OCI-LY7 (cell line): ENCODE results near the gene FGD4. TPM values are rescaled to one million over a fixed set of nuclear protein-coding genes. Genes with fewer than 3 reads are reported as not detected.
"Not testable (repeated sequence)": the region's sequence is repeated elsewhere in the genome, so short reads cannot be mapped to it uniquely, and the experiment has no call there.

Experiments
- BruUV-seq: library from RNA; stranded (reverse); fragments of 400-500 nt; replicated peaks from 2 replicates; lab custom pipeline; 2021; lab: Mats Ljungman, UMichigan
- CTCF ChIA-PET: fragments of 300-600 bp; sonication (Branson Sonifier 250); formaldehyde crosslinking; loops from one replicate; lab custom pipeline; 2022; ENCODE audit warnings: antibody characterized with exemption; ENCODE audit not compliant: unreplicated experiment; lab: Charles Lee
- POLR2A ChIA-PET: fragments of 300-600 bp; sonication (Branson Sonifier 250); formaldehyde crosslinking; loops from one replicate; lab custom pipeline; 2022; ENCODE audit warnings: antibody characterized with exemption; lab: Charles Lee
- DNase-seq: peaks from one replicate; pipeline ENCODE4 v3.0.0-alpha.2; 2015; ENCODE audit warnings: low spot score
- H2AFZ ChIP-seq: fragments of 200-600 bp; sonication (generic), shearing (Covaris generic); 2 replicates; pipeline ENCODE4 v1.6.1; 2014; ENCODE audit warnings: mild to moderate bottlenecking, antibody characterized with exemption, low read length, moderate library complexity
- H3K27ac ChIP-seq: fragments of 200-600 bp; sonication (generic); 2 replicates; pipeline ENCODE4 v1.5.1; 2014; ENCODE audit warnings: mixed run types, low read depth, mild to moderate bottlenecking, moderate library complexity, low read length, inconsistent platforms; ENCODE audit not compliant: poor library complexity, severe bottlenecking
- H3K36me3 ChIP-seq: fragments of 200-600 bp; sonication (generic); 2 replicates; pipeline ENCODE4 v1.6.1; 2014; ENCODE audit warnings: mild to moderate bottlenecking, antibody characterized with exemption, low read length, moderate library complexity, mixed read lengths; ENCODE audit not compliant: insufficient read depth
- H3K4me1 ChIP-seq: fragments of 200-600 bp; sonication (generic); 2 replicates; pipeline ENCODE4 v1.5.1; 2014; ENCODE audit warnings: mild to moderate bottlenecking, low read length; ENCODE audit not compliant: insufficient read depth, poor library complexity, severe bottlenecking
- H3K4me2 ChIP-seq: fragments of 200-600 bp; sonication (generic); 2 replicates; pipeline ENCODE4 v1.6.1; 2014; ENCODE audit warnings: mild to moderate bottlenecking, low read length
- H3K4me3 ChIP-seq: fragments of 200-600 bp; sonication (generic); 2 replicates; pipeline ENCODE4 v1.5.1; 2014; ENCODE audit warnings: mild to moderate bottlenecking, low read depth, low read length; ENCODE audit not compliant: poor library complexity, severe bottlenecking
- H3K79me2 ChIP-seq: fragments of 200-600 bp; sonication (generic); 2 replicates; pipeline ENCODE4 v1.6.1; 2016; ENCODE audit warnings: low read depth, mild to moderate bottlenecking, low read length, moderate library complexity, mixed read lengths; ENCODE audit not compliant: insufficient read depth
- H3K9me2 ChIP-seq: fragments of 200-600 bp; sonication (generic); 2 replicates; pipeline ENCODE4 v1.6.1; 2016; ENCODE audit warnings: mild to moderate bottlenecking, low read length, mixed read lengths; ENCODE audit not compliant: insufficient read depth
- H3K9me3 ChIP-seq: fragments of 200-600 bp; sonication (generic); 2 replicates; pipeline ENCODE4 v1.6.1; 2014; ENCODE audit warnings: mild to moderate bottlenecking, mixed run types, low read length, mixed read lengths
- H4K20me1 ChIP-seq: fragments of 200-600 bp; sonication (generic); 2 replicates; pipeline ENCODE4 v1.6.1; 2014; ENCODE audit warnings: mild to moderate bottlenecking, antibody characterized with exemption, low read length, moderate library complexity, mixed read lengths; ENCODE audit not compliant: insufficient read depth
- CTCF ChIP-seq: fragments of 200-600 bp; sonication (generic); conservative IDR thresholded peaks from 2 replicates; pipeline ENCODE4 v1.5.1; 2014; ENCODE audit warnings: mild to moderate bottlenecking, antibody characterized with exemption, low read length, moderate library complexity, mixed read lengths
- EZH2phosphoT487 ChIP-seq: fragments of 200-600 bp; sonication (generic); IDR thresholded peaks from 2 replicates; pipeline ENCODE4 v1.6.1; 2018; ENCODE audit warnings: low read depth, borderline replicate concordance, mild to moderate bottlenecking, mixed run types, antibody characterized with exemption, low read length, moderate library complexity, mixed read lengths
- intact Hi-C: fragments of 100-400 bp; cut with micrococcal nuclease; formaldehyde crosslinking; loops from one replicate; pipeline ENCODE4 v1.10.0; 2022; ENCODE audit not compliant: unreplicated experiment
- total RNA-seq, 2 experiments: library from RNA; depleted of rRNA in 1 of 2; stranded (reverse); fragments of >200 nt in 1 of 2; shearing (Covaris generic) in 1 of 2; gene quantifications; 2 replicates each; pipeline ENCODE4 v1.2.3, GENCODE V29; 2014 to 2022

The FGD4 gene
- total RNA-seq, 2 experiments from 2014 or later, result 14.9 to 19.3 TPM

- POLR2A ChIA-PET, result interaction anchor here (0.5 to 2.1 kb wide), 6 partner anchors 8 to 149 kb away, joined by 3 to 9 read pairs (median 4); no protein-coding TSS in a partner anchor
- H3K4me3 ChIP-seq, result no peak overlapping the region
- no peak overlapping the region for H3K4me2 ChIP-seq
- H4K20me1 ChIP-seq, result no peaks in the 10 kb centered on the region
- intact Hi-C loops, result no loop called here
- BruUV-seq, result no TSS peak
- TF ChIP-seq CTCF (no peak), EZH2phosphoT487 (no peak)
- CTCF ChIA-PET, result no interaction called here
- no peaks in the 10 kb centered on the region for H3K9me3 ChIP-seq
- H3K27ac ChIP-seq, result no peak overlapping the region
- no peak for DNase-seq
- peak overlapping the region; percentile 26; the same call in 1 of the 2 replicates for H2AFZ ChIP-seq
- H3K79me2 ChIP-seq, result no peaks in the 10 kb centered on the region
- no peaks in the 10 kb centered on the region for H3K9me2 ChIP-seq
- peaks cover 30% of the 10 kb centered on the region for H3K4me1 ChIP-seq
- no peaks in the 10 kb centered on the region for H3K36me3 ChIP-seq
Observed at GRCh38 chr12:32505067-32505945, 105.9 kb downstream of the FGD4 start.

- H3K4me3 ChIP-seq, H3K9me2 ChIP-seq, DNase-seq, H3K4me2 ChIP-seq, H3K79me2 ChIP-seq, H3K36me3 ChIP-seq, H3K27ac ChIP-seq, H4K20me1 ChIP-seq, BruUV-seq, intact Hi-C loops, H2AFZ ChIP-seq, H3K9me3 ChIP-seq: not testable (repeated sequence)
- ChIA-PET CTCF (interaction anchor here (0.9 kb wide), 1 partner anchor 13 kb away, joined by 3 read pairs; no protein-coding TSS in a partner anchor), POLR2A (interaction anchor here (0.9 to 1.5 kb wide), 3 partner anchors 12 to 16 kb away, joined by 3 to 8 read pairs (median 5); no protein-coding TSS in a partner anchor)
- H3K4me1 ChIP-seq, result peaks cover 30% of the 10 kb centered on the region
Observed at GRCh38 chr12:32507096-32507941, 108.0 kb downstream of the FGD4 start.

- H3K79me2 ChIP-seq, result no peaks in the 10 kb centered on the region
- intact Hi-C loops, result no loop called here
Observed at GRCh38 chr12:32507942-32508320, 108.6 kb downstream of the FGD4 start.

More at GRCh38 chr12:32507942-32508320, 108.6 kb downstream of the FGD4 start:
- H3K36me3 ChIP-seq, result no peaks in the 10 kb centered on the region
- ChIA-PET CTCF (interaction anchor here (0.9 kb wide), 1 partner anchor 14 kb away, joined by 3 read pairs; no protein-coding TSS in a partner anchor), POLR2A (interaction anchor here (0.8 to 1.5 kb wide), 3 partner anchors 12 to 16 kb away, joined by 3 to 8 read pairs (median 5); no protein-coding TSS in a partner anchor)
- no peak overlapping the region for H3K27ac ChIP-seq
- H3K4me1 ChIP-seq, result peaks cover 26% of the 10 kb centered on the region
- H3K4me3 ChIP-seq, result no peak overlapping the region
- no TSS peak for BruUV-seq
- no peak overlapping the region for H2AFZ ChIP-seq
- DNase-seq, result no peak
- H3K4me2 ChIP-seq, result no peak overlapping the region
- no peaks in the 10 kb centered on the region for H3K9me2 ChIP-seq
- no peaks in the 10 kb centered on the region for H4K20me1 ChIP-seq
- H3K9me3 ChIP-seq, result no peaks in the 10 kb centered on the region
- TF ChIP-seq CTCF (no peak), EZH2phosphoT487 (no peak)
